HCT116 (cell line): ENCODE data around the gene MOB2. TPM values are rescaled to one million over a fixed set of nuclear protein-coding genes. Genes with fewer than 3 reads are reported as not detected.
"Not testable (repeated sequence)": the region's sequence is repeated elsewhere in the genome, so short reads cannot be mapped to it uniquely, and the experiment has no call there.

Experiments used
- ATAC-seq: fragments of 200-7000 bp; cut with Tn5 transposase; 2 replicates; pipeline ENCODE4 v1.9.1; 2020; ENCODE audit warnings: mild to moderate bottlenecking, moderate library complexity
- BruUV-seq: library from RNA; stranded (reverse); fragments of 400-500 nt; replicated peaks from 2 replicates; lab custom pipeline; 2021; lab: Mats Ljungman, UMichigan
- CTCF ChIA-PET: fragments of 300-600 bp; sonication (Branson Sonifier 250); formaldehyde crosslinking; loops from one replicate; lab custom pipeline; 2021; ENCODE audit warnings: antibody characterized with exemption; lab: Charles Lee
- POLR2A ChIA-PET: fragments of 300-600, 350-600 bp; sonication (Branson Sonifier 250); formaldehyde crosslinking; loops from one replicate; lab custom pipeline; 2021; ENCODE audit warnings: antibody characterized with exemption; lab: Charles Lee
- RAD21 ChIA-PET, 2 experiments: fragments of 300-600 bp; sonication (Branson Sonifier 250); formaldehyde crosslinking; loops; one replicate each; lab custom pipeline; 2023; ENCODE audit warnings: low total read pairs in 2 of 2; ENCODE audit not compliant: uncharacterized antibody in 2 of 2, unreplicated experiment in 2 of 2, low non-redundant PET in 1 of 2; lab: Charles Lee
- DNase-seq: peaks from one replicate; pipeline ENCODE4 v3.0.0-alpha.2; 2010; ENCODE audit warnings: low read depth, low spot score
- H2AFZ ChIP-seq: fragments of 200-600 bp; shearing (Covaris generic), sonication (generic); 2 replicates; pipeline ENCODE4 v1.6.1; 2017; ENCODE audit warnings: low read depth, mixed run types, mixed read lengths, antibody characterized with exemption, low read length; ENCODE audit not compliant: poor library complexity, severe bottlenecking
- H3K27ac ChIP-seq: 2 replicates; pipeline ENCODE4 v1.5.1; 2012; ENCODE audit warnings: low read depth, low read length
- H3K27me3 ChIP-seq: fragments of 200-600 bp; sonication (generic); 2 replicates; pipeline ENCODE4 v1.6.1; 2016; ENCODE audit warnings: mixed run types, low read length, mixed read lengths; ENCODE audit not compliant: insufficient read depth
- H3K36me3 ChIP-seq, 2 experiments: fragments of 200-500 bp in 1 of 2; fragments of 200-600 bp in 1 of 2; sonication (Bioruptor generic) in 1 of 2; sonication (generic) in 1 of 2; 2 replicates each; pipeline versions ENCODE4 v1.5.1 to v1.6.1; 2014 to 2016; ENCODE audit warnings: low read length in 2 of 2, inconsistent platforms in 1 of 2, mixed read lengths in 1 of 2, mixed run types in 1 of 2; ENCODE audit not compliant: insufficient read depth in 2 of 2, control insufficient read depth in 1 of 2
- H3K4me1 ChIP-seq, 2 experiments: fragments of 200-600 bp in 1 of 2; sonication (generic) in 1 of 2; 2 replicates each; pipeline versions ENCODE4 v1.5.1 to v1.6.1; 2012 to 2017; ENCODE audit warnings: low read length in 2 of 2, inconsistent platforms in 1 of 2, mild to moderate bottlenecking in 1 of 2, mixed read lengths in 1 of 2, mixed run types in 1 of 2, moderate library complexity in 1 of 2; ENCODE audit not compliant: insufficient read depth in 2 of 2, control insufficient read depth in 1 of 2
- H3K4me2 ChIP-seq: fragments of 200-600 bp; sonication (generic); 2 replicates; pipeline ENCODE4 v1.6.1; 2017; ENCODE audit warnings: mixed run types, low read length, mixed read lengths
- H3K4me3 ChIP-seq, 2 experiments: fragments of 200-600 bp in 1 of 2; sonication (generic) in 1 of 2; replicated peaks in 1 of 2; 2 replicates each; pipeline ENCODE4 v1.5.1; 2011 to 2016; ENCODE audit warnings: low read length in 2 of 2, control low read depth in 1 of 2, low read depth in 1 of 2, mild to moderate bottlenecking in 1 of 2, mixed read lengths in 1 of 2, mixed run types in 1 of 2
- H3K79me2 ChIP-seq: fragments of 200-600 bp; sonication (generic); 2 replicates; pipeline ENCODE4 v1.6.1; 2017; ENCODE audit warnings: mild to moderate bottlenecking, mixed run types, low read length, moderate library complexity, mixed read lengths; ENCODE audit not compliant: insufficient read depth
- H3K9ac ChIP-seq: fragments of 200-600 bp; sonication (generic); 2 replicates; pipeline ENCODE4 v1.6.1; 2016; ENCODE audit warnings: low read length, mixed read lengths
- H3K9me2 ChIP-seq: fragments of 200-600 bp; sonication (generic), shearing (Covaris generic); 2 replicates; pipeline ENCODE4 v1.6.1; 2017; ENCODE audit warnings: mixed run types, mild to moderate bottlenecking, moderate library complexity; ENCODE audit not compliant: insufficient read depth
- H3K9me3 ChIP-seq, 2 experiments: fragments of 200-500 bp in 1 of 2; fragments of 200-600 bp in 1 of 2; sonication (Bioruptor generic) in 1 of 2; sonication (generic) in 1 of 2; 2 replicates each; pipeline ENCODE4 v1.6.1; 2014 to 2017; ENCODE audit warnings: low read length in 2 of 2, mixed read lengths in 2 of 2, inconsistent platforms in 1 of 2, low read depth in 1 of 2, mild to moderate bottlenecking in 1 of 2, mixed run types in 1 of 2, moderate library complexity in 1 of 2; ENCODE audit not compliant: control insufficient read depth in 1 of 2, insufficient read depth in 1 of 2
- H4K20me1 ChIP-seq: fragments of 200-600 bp; sonication (generic), shearing (Covaris generic); 2 replicates; pipeline ENCODE4 v1.6.1; 2017; ENCODE audit warnings: mixed run types, mild to moderate bottlenecking, moderate library complexity; ENCODE audit not compliant: insufficient read depth
- YY1 ChIP-seq: IDR thresholded peaks from 2 replicates; pipeline ENCODE4 v1.6.1; 2011; ENCODE audit warnings: low read length, low read depth, moderate library complexity, mild to moderate bottlenecking; ENCODE audit not compliant: insufficient replicate concordance; ENCODE audit errors: extremely low read depth
- intact Hi-C: fragments of 100-400 bp; cut with micrococcal nuclease; formaldehyde crosslinking; loops from 2 replicates; pipeline ENCODE4 v1.10.0; 2022
- total RNA-seq: library from RNA; stranded (reverse); gene quantifications from one replicate; pipeline ENCODE4 v1.2.1, GENCODE V29; 2021; ENCODE audit not compliant: unreplicated experiment

Gene MOB2
- total RNA-seq, 1 experiment from 2014 or later = 25.7 TPM

GRCh38 chr11:1513326-1514296, 27.0 kb upstream of the MOB2 start:
- Histone ChIP-seq H3K36me3 (no peaks in the 10 kb centered on the region), H4K20me1 (no peaks in the 10 kb centered on the region), H3K79me2 (peaks cover 24% of the 10 kb centered on the region), H3K4me1 (peaks cover 0 to 10% of the 10 kb centered on the region in 2 experiments; a peak in 1 of 4 replicates), H3K9me3 (no peaks in the 10 kb centered on the region), H3K9ac (no peak overlapping the region), H2AFZ (no peak overlapping the region), H3K4me3 (no peak overlapping the region), H3K27me3 (no peaks in the 10 kb centered on the region), H3K4me2 (no peak overlapping the region), H3K9me2 (no peaks in the 10 kb centered on the region), H3K27ac (no peak overlapping the region)
- intact Hi-C loops = loop anchor here (2.0 kb wide), 1 partner anchor 221 kb away; no protein-coding TSS in a partner anchor
- BruUV-seq = no TSS peak
- no peak for ATAC-seq
- no peak for TF ChIP-seq YY1
- no peak for DNase-seq
- CTCF ChIA-PET = no interaction called here
- POLR2A ChIA-PET = no interaction called here
- RAD21 ChIA-PET = no interaction called here

GRCh38 chr11:1512531-1513258, 26.1 kb upstream of the MOB2 start:
- H3K4me3 ChIP-seq, RAD21 ChIA-PET, H4K20me1 ChIP-seq, H2AFZ ChIP-seq, H3K27ac ChIP-seq, H3K9me3 ChIP-seq, BruUV-seq, CTCF ChIA-PET, H3K9ac ChIP-seq, H3K27me3 ChIP-seq, intact Hi-C loops, H3K4me2 ChIP-seq, POLR2A ChIA-PET, H3K36me3 ChIP-seq, H3K9me2 ChIP-seq, H3K4me1 ChIP-seq: not testable (repeated sequence)
- peaks cover 19% of the 10 kb centered on the region for H3K79me2 ChIP-seq
- ATAC-seq (0 out of 2 replicates have a peak, but pooled peaks have one; percentile 39), DNase-seq (peak; percentile 7)
